ENCODE data around the gene CNOT4. TPM values are rescaled to one million over a fixed set of nuclear protein-coding genes. Genes with fewer than 3 reads are reported as not detected.

The CNOT4 gene, protein sequence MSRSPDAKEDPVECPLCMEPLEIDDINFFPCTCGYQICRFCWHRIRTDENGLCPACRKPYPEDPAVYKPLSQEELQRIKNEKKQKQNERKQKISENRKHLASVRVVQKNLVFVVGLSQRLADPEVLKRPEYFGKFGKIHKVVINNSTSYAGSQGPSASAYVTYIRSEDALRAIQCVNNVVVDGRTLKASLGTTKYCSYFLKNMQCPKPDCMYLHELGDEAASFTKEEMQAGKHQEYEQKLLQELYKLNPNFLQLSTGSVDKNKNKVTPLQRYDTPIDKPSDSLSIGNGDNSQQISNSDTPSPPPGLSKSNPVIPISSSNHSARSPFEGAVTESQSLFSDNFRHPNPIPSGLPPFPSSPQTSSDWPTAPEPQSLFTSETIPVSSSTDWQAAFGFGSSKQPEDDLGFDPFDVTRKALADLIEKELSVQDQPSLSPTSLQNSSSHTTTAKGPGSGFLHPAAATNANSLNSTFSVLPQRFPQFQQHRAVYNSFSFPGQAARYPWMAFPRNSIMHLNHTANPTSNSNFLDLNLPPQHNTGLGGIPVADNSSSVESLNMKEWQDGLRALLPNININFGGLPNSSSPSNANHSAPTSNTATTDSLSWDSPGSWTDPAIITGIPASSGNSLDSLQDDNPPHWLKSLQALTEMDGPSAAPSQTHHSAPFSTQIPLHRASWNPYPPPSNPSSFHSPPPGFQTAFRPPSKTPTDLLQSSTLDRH
- total RNA-seq (2022; extraction: Qiagen RNA extraction): 10.3 to 10.9 TPM (median 10.5 TPM) in 5 replicates

DNA sequence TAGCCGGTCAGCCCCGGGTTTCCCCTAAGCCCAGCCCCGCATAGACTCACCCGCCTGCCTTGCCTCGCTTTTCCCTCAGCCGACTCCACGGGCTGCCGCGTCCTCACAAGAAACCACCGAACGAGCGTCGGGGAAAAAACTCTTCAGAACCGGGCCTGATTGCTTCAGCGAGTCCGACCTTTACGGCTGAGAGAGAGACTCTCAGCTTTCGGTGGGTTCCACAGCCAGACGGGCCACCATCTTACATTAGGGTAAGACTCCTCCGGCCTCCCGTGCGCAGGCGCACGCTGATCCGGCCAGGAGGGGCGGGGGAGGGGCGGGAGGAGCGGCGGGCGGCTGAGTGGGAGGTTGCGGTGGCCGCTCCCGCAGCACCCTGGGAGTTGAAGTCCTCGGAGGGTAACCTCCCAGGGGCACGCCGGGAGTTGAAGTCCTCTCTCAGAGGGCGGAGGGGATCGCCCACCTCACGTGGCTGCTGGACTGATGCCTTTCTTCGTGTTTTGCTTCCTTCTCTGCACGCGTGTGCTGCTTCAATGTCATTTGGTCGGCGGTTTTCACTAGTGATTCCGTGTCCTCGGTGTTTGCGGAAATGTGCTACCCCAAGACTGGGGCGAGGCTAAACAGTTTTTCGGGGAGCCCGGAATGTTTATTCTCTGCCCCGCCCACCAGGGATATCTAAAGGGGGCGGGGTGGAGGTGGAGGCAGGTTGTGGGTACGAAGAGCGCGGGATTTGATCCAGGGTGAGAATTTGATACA, at the start of gene CNOT4:
TSS of gene CNOT4 (minus strand) at position 264 of the 753 bp plus-strand sequence. CDS start 71,771 bp downstream, outside the sequence.

DNA sequence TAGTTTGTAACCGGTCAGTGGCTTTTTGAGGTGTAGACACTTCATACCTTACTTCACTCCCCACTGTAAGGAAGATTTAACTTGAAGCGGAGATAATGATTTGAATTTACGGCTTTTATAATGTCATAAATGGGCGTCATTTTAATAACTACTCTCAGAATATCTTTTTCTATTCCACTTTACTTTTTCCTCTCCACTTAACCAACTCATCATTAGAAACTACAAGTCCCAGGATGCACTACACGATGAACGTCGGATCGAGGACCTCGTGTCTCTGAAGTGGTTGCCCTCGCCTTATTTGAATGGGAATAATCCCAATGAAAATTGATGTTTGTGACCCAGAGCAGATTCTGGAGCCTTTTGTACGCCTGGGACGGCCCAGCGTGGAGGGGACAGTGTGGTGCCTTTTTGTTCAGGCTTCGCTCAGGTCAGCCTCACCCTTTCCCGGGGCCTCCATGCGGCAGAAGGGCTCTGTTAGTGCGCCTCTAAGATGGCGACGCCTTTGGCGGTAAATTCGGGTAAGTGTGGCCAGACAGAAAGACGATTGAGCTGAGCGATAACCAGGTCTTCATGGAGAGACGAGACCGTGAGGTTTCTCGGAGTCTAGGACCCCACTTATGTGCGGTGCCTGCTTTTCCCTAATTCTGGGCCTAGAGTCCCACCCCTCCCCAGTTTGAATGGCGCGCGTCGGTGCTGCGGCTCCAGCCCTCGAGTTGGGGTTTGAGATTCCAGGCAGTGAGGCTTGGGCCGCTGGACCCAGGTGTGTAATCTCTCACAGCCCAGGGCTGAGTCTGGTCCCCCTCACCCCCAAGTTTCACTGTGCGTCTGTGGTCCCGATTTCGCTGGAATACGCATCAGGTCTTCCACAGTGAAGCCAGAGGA, 47.8 kb upstream of the CNOT4 start, which contains the start of gene NUP205:
TSS of gene NUP205 (plus strand) at position 463 of the 882 bp plus-strand sequence. CDS start at position 491, 28 bp downstream.

Other genes starting within 250 kb of the CNOT4 start
- 45.7 to 50.2 TPM (median 47.3 TPM) in 5 replicates for gene NUP205, start 47.8 kb upstream of the CNOT4 start, total RNA-seq (2022; extraction: Qiagen RNA extraction)
- 30.1 to 34.7 TPM (median 31.7 TPM) in 5 replicates for gene STMP1, start 152.4 kb upstream of the CNOT4 start, total RNA-seq (2022; extraction: Qiagen RNA extraction)
- 0.07 to 0.23 TPM in 2 of 5 replicates, not detected in the others for gene SLC13A4, start 218.1 kb upstream of the CNOT4 start, total RNA-seq (2022; extraction: Qiagen RNA extraction)
- gene FAM180A, start 238.7 kb upstream of the CNOT4 start, total RNA-seq (2022; extraction: Qiagen RNA extraction): 0.09 to 0.14 TPM (median 0.11 TPM) in 3 of 5 replicates, not detected in the others

Data from A549 treated with Mapracorat at 1 μM for 4 hours (cell line).